ENCODE results near the gene FER.

- TF ChIP-seq, protein P1, sequence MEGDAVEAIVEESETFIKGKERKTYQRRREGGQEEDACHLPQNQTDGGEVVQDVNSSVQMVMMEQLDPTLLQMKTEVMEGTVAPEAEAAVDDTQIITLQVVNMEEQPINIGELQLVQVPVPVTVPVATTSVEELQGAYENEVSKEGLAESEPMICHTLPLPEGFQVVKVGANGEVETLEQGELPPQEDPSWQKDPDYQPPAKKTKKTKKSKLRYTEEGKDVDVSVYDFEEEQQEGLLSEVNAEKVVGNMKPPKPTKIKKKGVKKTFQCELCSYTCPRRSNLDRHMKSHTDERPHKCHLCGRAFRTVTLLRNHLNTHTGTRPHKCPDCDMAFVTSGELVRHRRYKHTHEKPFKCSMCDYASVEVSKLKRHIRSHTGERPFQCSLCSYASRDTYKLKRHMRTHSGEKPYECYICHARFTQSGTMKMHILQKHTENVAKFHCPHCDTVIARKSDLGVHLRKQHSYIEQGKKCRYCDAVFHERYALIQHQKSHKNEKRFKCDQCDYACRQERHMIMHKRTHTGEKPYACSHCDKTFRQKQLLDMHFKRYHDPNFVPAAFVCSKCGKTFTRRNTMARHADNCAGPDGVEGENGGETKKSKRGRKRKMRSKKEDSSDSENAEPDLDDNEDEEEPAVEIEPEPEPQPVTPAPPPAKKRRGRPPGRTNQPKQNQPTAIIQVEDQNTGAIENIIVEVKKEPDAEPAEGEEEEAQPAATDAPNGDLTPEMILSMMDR (tag by site-specific recombination; IDR thresholded peaks at IDR 0.05), result no peak
- TF ChIP-seq KLF9 (tag by site-specific recombination; IDR thresholded peaks at IDR 0.05; ENCODE audit: low read depth), result no peak
- no peak for TF ChIP-seq ZBTB8A (tag by site-specific recombination; IDR thresholded peaks at IDR 0.05)
- TF ChIP-seq TCF7L2 (IDR thresholded peaks at IDR 0.05; ENCODE audit: borderline replicate concordance, low read depth, low read length), result no peak
- TF ChIP-seq ZIC2 (tag by site-specific recombination; IDR thresholded peaks at IDR 0.05), result no peak
- no peak for TF ChIP-seq TRIM28 (IDR thresholded peaks at IDR 0.05; ENCODE audit: borderline replicate concordance, low read length)
These were observed 88.8 kb downstream of the FER start for GRCh38 chr5:108836492-108836891.
